OCI-LY3 (cell line): ENCODE measurements around the gene CAMK2A.
"Not testable (repeated sequence)": the region's sequence is repeated elsewhere in the genome, so short reads cannot be mapped to it uniquely, and the experiment has no call there.

ENCODE experiments used
- H2AFZ ChIP-seq: fragments of 200-600, 300-600 bp; shearing (Covaris generic); 2 replicates; pipeline ENCODE4 v1.6.0; 2014; ENCODE audit warnings: antibody characterized with exemption, low read depth, low read length
- H3K27ac ChIP-seq: fragments of 200-600, 300-600 bp; sonication (generic); 2 replicates; pipeline ENCODE4 v1.5.1; 2014; ENCODE audit warnings: mild to moderate bottlenecking, low read length, moderate library complexity, mixed read lengths
- H3K27me3 ChIP-seq: fragments of 200-600, 300-600 bp; sonication (generic); 2 replicates; pipeline ENCODE4 v1.6.1; 2014; ENCODE audit warnings: low read depth, low read length, mixed read lengths
- H3K36me3 ChIP-seq: fragments of 200-600, 300-600 bp; sonication (generic); replicated peaks from 2 replicates; pipeline ENCODE3; 2014; ENCODE audit warnings: low read depth, low read length, mixed read lengths
- H3K4me1 ChIP-seq: fragments of 300-600, 200-600 bp; sonication (generic); 2 replicates; pipeline ENCODE4 v1.6.1; 2014; ENCODE audit warnings: low read length, mixed read lengths
- H3K4me2 ChIP-seq: fragments of 200-600, 300-600 bp; sonication (generic); 2 replicates; pipeline ENCODE4 v1.6.1; 2014; ENCODE audit warnings: low read length, mixed read lengths
- H3K4me3 ChIP-seq: fragments of 300-600, 200-600 bp; sonication (generic); 2 replicates; pipeline ENCODE4 v1.5.1; 2014; ENCODE audit warnings: antibody characterized with exemption, mild to moderate bottlenecking, low read length, moderate library complexity
- H3K79me2 ChIP-seq: fragments of 300-600, 200-600 bp; shearing (Covaris generic); 2 replicates; pipeline ENCODE4 v1.6.1; 2014; ENCODE audit warnings: mild to moderate bottlenecking, low read length, mixed read lengths
- H3K9ac ChIP-seq: fragments of 300-600, 200-600 bp; shearing (Covaris generic); 2 replicates; pipeline ENCODE4 v1.6.0; 2014; ENCODE audit warnings: mild to moderate bottlenecking, low read length, moderate library complexity
- H3K9me3 ChIP-seq: fragments of 200-600, 300-600 bp; shearing (Covaris generic); 2 replicates; pipeline ENCODE4 v1.6.1; 2014; ENCODE audit warnings: low read length, mixed read lengths; ENCODE audit not compliant: insufficient read depth
- H4K20me1 ChIP-seq: fragments of 200-600, 300-600 bp; sonication (generic); 2 replicates; pipeline ENCODE4 v1.6.1; 2016; ENCODE audit warnings: low read length, mixed read lengths; ENCODE audit not compliant: insufficient read depth
- EZH2phosphoT487 ChIP-seq: fragments of 200-600 bp; shearing (Covaris generic); IDR thresholded peaks from 2 replicates; pipeline ENCODE4 v1.6.1; 2018; ENCODE audit warnings: antibody characterized with exemption, mixed run types, low read depth
- TF ChIP-seq, protein P1 (sequence below): fragments of 200-600, 300-600 bp; sonication (generic); IDR thresholded peaks from 2 replicates; pipeline ENCODE4 v1.5.1; 2014; ENCODE audit warnings: antibody characterized with exemption, low read length, low read depth

CAMK2A gene

DNA sequence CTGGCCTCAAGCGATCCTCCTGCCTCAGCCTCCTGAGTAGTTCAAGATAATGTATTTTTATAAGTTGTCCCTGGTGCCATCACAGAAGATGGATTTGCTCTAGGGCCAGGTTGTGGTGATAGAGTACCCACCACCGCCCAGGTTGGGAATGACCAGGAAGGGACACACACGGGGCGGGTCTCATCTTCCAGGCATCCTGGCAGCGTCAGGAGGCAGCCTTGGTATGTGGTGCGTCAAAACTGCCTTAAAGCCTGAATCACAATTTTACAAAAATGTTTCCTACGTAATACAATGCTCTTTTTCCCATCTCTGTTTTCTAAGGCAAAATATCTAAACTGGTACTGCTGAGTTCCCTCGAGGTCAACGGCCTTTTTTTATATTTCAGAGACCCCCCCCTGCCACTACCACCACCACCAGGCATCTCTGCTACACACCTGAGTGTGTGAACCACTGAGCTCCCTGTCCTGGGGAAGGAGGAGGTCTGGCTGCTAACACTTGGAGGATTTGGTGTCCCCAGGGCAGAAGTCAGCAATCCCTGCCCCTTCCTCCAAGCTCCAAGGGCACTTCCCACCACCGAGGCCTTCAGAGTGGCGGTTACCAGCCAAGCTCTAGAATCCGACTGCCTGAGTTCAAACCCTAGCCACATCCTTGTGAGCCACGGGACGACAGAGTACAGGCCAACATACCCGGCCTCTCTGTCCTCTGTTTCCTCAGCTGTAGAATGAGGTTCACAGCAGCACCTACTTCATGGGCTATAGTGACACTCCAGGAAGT is 52.4 kb downstream of the CAMK2A start:
- H3K9ac ChIP-seq: no peak overlapping the region
- H3K4me1 ChIP-seq: peaks cover 7% of the 10 kb centered on the region
- TF ChIP-seq EZH2phosphoT487: no peak
- TF ChIP-seq, protein P1, sequence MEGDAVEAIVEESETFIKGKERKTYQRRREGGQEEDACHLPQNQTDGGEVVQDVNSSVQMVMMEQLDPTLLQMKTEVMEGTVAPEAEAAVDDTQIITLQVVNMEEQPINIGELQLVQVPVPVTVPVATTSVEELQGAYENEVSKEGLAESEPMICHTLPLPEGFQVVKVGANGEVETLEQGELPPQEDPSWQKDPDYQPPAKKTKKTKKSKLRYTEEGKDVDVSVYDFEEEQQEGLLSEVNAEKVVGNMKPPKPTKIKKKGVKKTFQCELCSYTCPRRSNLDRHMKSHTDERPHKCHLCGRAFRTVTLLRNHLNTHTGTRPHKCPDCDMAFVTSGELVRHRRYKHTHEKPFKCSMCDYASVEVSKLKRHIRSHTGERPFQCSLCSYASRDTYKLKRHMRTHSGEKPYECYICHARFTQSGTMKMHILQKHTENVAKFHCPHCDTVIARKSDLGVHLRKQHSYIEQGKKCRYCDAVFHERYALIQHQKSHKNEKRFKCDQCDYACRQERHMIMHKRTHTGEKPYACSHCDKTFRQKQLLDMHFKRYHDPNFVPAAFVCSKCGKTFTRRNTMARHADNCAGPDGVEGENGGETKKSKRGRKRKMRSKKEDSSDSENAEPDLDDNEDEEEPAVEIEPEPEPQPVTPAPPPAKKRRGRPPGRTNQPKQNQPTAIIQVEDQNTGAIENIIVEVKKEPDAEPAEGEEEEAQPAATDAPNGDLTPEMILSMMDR: no peak
- no peaks in the 10 kb centered on the region for H3K9me3 ChIP-seq
- H3K36me3 ChIP-seq: no peaks in the 10 kb centered on the region
- H3K79me2 ChIP-seq: no peaks in the 10 kb centered on the region
- no peak overlapping the region for H2AFZ ChIP-seq
- no peaks in the 10 kb centered on the region for H4K20me1 ChIP-seq
- no peaks in the 10 kb centered on the region for H3K27me3 ChIP-seq
- no peak overlapping the region for H3K4me3 ChIP-seq
- no peak overlapping the region for H3K27ac ChIP-seq
- no peak overlapping the region for H3K4me2 ChIP-seq

DNA sequence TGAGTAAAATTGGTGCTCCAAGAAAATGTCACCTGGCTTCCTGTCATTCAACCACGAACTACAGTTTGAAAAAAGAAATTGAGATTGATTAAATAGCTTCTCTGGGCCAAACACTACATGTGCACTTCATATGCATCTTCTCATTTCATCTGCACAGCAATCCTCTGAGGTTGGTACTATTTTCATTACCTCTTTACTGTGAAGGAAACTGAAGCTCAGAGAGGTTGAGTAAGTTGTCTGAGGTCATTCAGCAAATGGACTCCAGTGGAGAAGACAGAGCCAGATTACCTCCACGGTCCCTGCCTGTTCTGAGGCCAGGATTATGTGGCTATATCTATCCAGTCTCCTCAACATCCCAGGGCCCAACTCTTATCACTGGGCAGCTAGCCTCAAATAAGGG is 53.3 kb downstream of the CAMK2A start:
- no peak for TF ChIP-seq EZH2phosphoT487
- TF ChIP-seq, protein P1: no peak
- no peak overlapping the region for H3K4me2 ChIP-seq
- no peak overlapping the region for H2AFZ ChIP-seq
- no peak overlapping the region for H3K27ac ChIP-seq
- no peak overlapping the region for H3K4me3 ChIP-seq
- H3K79me2 ChIP-seq: no peaks in the 10 kb centered on the region
- H3K36me3 ChIP-seq: no peaks in the 10 kb centered on the region
- no peak overlapping the region for H3K9ac ChIP-seq
- H3K4me1 ChIP-seq: peaks cover 7% of the 10 kb centered on the region
- no peaks in the 10 kb centered on the region for H3K9me3 ChIP-seq
- H4K20me1 ChIP-seq: no peaks in the 10 kb centered on the region
- H3K27me3 ChIP-seq: no peaks in the 10 kb centered on the region

DNA sequence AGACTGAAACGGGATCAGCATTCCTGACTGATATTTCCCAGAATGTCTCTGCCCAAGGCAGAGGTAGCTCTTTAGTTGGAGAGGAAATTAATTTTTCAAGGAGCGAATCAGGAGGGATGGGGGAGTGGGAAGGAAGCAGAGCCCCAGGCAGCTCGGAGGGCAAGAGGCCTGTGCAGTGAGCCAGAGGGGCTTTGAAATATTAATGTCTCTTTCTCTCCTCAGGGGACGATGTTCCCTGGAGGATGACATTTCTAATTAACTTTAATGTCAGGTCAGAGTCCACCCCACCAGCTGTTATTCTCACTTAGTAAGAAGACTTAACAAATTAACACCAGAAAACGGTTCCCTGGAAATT is 54.1 kb downstream of the CAMK2A start:
- TF ChIP-seq, protein P1: no peak
- no peak for TF ChIP-seq EZH2phosphoT487
- Histone ChIP-seq H3K9ac (no peak overlapping the region), H3K27ac (no peak overlapping the region), H3K4me3 (no peak overlapping the region), H3K79me2 (no peaks in the 10 kb centered on the region), H3K27me3 (no peaks in the 10 kb centered on the region), H3K4me2 (no peak overlapping the region), H4K20me1 (no peaks in the 10 kb centered on the region), H2AFZ (no peak overlapping the region), H3K4me1 (peaks cover 7% of the 10 kb centered on the region), H3K9me3 (no peaks in the 10 kb centered on the region), H3K36me3 (no peaks in the 10 kb centered on the region)

DNA sequence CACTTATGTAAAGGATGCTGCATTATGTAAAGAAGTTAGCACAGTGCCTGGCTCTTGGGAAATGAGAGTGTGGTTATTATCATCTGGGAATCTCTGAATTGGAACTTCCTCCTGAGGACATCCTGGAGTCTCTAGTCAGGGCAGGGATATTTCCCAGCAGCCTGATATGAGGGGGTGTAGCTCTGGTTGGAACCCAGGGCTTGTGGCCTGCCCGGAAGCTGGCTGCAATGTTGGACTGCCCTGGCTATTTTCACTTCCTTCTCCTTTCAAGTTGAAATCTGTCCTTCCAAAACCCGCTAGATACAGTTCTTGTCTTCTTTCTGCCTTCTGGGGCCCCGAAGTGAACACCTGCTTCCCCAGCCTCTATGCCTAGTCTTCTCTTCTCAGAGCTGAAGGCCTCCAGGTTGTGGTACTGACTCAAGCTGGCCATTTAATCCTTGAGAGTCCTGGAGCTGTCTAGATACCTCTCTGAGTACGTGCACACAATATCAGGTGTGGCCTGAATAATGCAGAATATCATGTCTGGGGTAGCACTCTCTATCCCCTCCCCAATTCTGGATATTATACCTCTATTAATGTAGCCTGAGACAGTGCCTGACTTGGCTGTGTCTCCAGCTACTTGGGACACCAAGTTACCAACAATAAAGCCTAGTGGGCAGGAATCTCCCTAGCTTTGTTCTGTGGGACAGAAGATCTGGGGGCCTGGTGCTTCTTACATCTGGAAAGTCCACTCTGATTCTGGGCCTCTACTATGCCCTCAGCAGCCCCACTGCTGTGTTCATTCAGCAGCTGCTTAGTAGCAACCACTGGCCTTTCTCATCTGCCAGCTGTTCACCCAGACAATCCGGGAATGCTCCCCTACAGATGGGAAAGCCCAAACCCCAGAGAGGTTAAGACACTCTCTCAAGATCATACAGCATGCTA is 54.7 kb downstream of the CAMK2A start:
- H3K9ac ChIP-seq: no peak overlapping the region
- H3K4me1 ChIP-seq: peaks cover 7% of the 10 kb centered on the region
- no peaks in the 10 kb centered on the region for H3K9me3 ChIP-seq
- H3K27ac ChIP-seq: no peak overlapping the region
- H3K4me2 ChIP-seq: no peak overlapping the region
- H3K36me3 ChIP-seq: no peaks in the 10 kb centered on the region
- no peaks in the 10 kb centered on the region for H4K20me1 ChIP-seq
- no peaks in the 10 kb centered on the region for H3K79me2 ChIP-seq
- no peak for TF ChIP-seq EZH2phosphoT487
- TF ChIP-seq, protein P1: no peak
- H3K27me3 ChIP-seq: no peaks in the 10 kb centered on the region
- no peak overlapping the region for H2AFZ ChIP-seq
- H3K4me3 ChIP-seq: no peak overlapping the region

DNA sequence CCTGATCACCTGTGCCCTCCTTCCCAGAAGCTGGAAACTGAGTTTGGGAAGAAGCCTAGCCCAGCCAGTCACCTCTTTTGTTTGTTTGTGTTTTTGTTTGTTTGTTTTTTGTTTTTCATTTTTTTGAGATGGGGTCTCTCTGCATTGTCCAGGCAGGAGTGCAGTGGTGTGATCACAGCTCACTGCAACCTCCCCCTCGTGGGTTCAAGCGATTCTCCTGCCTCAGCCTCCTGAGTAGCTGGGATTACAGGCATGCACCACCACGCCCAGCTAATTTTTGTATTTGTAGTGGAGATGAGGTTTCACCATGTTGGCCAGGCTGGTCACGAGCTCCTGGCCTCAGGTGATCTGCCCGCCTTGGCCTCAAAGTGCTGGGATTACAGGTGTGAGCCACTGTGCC is 55.9 kb downstream of the CAMK2A start:
- H4K20me1 ChIP-seq, H3K9ac ChIP-seq, H2AFZ ChIP-seq, H3K4me2 ChIP-seq, H3K4me1 ChIP-seq, H3K27me3 ChIP-seq, H3K9me3 ChIP-seq, H3K79me2 ChIP-seq, H3K4me3 ChIP-seq, H3K27ac ChIP-seq, H3K36me3 ChIP-seq: not testable (repeated sequence)
